OCI-M2 (cell line): ENCODE data around the gene RPS21.
"Not testable (repeated sequence)": the region's sequence is repeated elsewhere in the genome, so short reads cannot be mapped to it uniquely, and the experiment has no call there.

ENCODE experiments used
- DNase-seq: peaks from one replicate; lab custom pipeline; 2025; ENCODE audit not compliant: unreplicated experiment; lab: John Stamatoyannopoulos, UW

RPS21 gene

GRCh38 chr20:62423326-62423706, 36.4 kb downstream of the RPS21 start:
- DNase-seq: no peak

GRCh38 chr20:62424249-62425107, 37.6 kb downstream of the RPS21 start:
- DNase-seq: no peak

GRCh38 chr20:62425281-62426058, 38.6 kb downstream of the RPS21 start:
- DNase-seq: no peak

GRCh38 chr20:62426059-62426348, 39.1 kb downstream of the RPS21 start:
- not testable (repeated sequence) for DNase-seq

- DNase-seq: no peak
Observed at GRCh38 chr20:62426699-62427131, 39.8 kb downstream of the RPS21 start.

GRCh38 chr20:62427172-62428001, 40.5 kb downstream of the RPS21 start, which contains the start of gene RBBP8NL:
RBBP8NL (minus strand) TSS chr20:62427539; CDS start chr20:62419647, 7,892 bp downstream.
- no peak for DNase-seq

GRCh38 chr20:62428002-62428372, 41.1 kb downstream of the RPS21 start:
- DNase-seq: no peak

- no peak for DNase-seq
Observed at GRCh38 chr20:62428396-62429295, 41.7 kb downstream of the RPS21 start.

- no peak for DNase-seq
Observed at GRCh38 chr20:62429455-62430310, 42.8 kb downstream of the RPS21 start.

- DNase-seq: no peak
Observed at GRCh38 chr20:62430311-62430853, 43.5 kb downstream of the RPS21 start.

GRCh38 chr20:62430866-62431447, 44.1 kb downstream of the RPS21 start:
- DNase-seq: no peak

GRCh38 chr20:62433658-62434497, 47.0 kb downstream of the RPS21 start:
- no peak for DNase-seq

- no peak for DNase-seq
Observed at GRCh38 chr20:62436692-62437091, 49.8 kb downstream of the RPS21 start.

- no peak for DNase-seq
Observed at GRCh38 chr20:62437496-62437895, 50.6 kb downstream of the RPS21 start.

- no peak for DNase-seq
Observed at GRCh38 chr20:62437927-62438326, 51.0 kb downstream of the RPS21 start.
